CD14-positive monocyte (primary cell): ENCODE data around the gene CACNA2D2. TPM values are rescaled to one million over a fixed set of nuclear protein-coding genes. Genes with fewer than 3 reads are reported as not detected.

ENCODE experiments used
- DNase-seq, 3 donors: peaks; one replicate each; pipeline ENCODE4 v3.0.0-alpha.2; 2011 to 2022
- H2AFZ ChIP-seq: 2 replicates; pipeline ENCODE4 v1.6.0; 2012; ENCODE audit warnings: mild to moderate bottlenecking, low read depth, low read length, inconsistent platforms; ENCODE audit not compliant: insufficient read depth, poor library complexity, severe bottlenecking
- H3K27ac ChIP-seq, 2 donors: 1 replicate in 1 of 2; 2 replicates in 1 of 2; pipeline ENCODE4 v1.5.1; 2012 to 2013; ENCODE audit warnings: low read length in 2 of 2, control low read depth in 1 of 2, inconsistent platforms in 1 of 2, low read depth in 1 of 2, mild to moderate bottlenecking in 1 of 2
- H3K27me3 ChIP-seq, 2 donors: one replicate each; pipeline versions ENCODE4 v1.6.0 to v1.6.1; 2011 to 2013; ENCODE audit warnings: low read length in 2 of 2; ENCODE audit not compliant: control insufficient read depth in 2 of 2, insufficient read depth in 2 of 2
- H3K36me3 ChIP-seq, 2 donors: replicated peaks in 1 of 2; 1 replicate in 1 of 2; 2 replicates in 1 of 2; pipeline versions ENCODE4 v1.5.1 to v1.6.1; 2012 to 2013; ENCODE audit warnings: low read length in 2 of 2, control low read depth in 1 of 2, inconsistent platforms in 1 of 2, mild to moderate bottlenecking in 1 of 2; ENCODE audit not compliant: insufficient read depth in 2 of 2, control insufficient read depth in 1 of 2
- H3K4me1 ChIP-seq, 2 donors: 1 replicate in 1 of 2; 2 replicates in 1 of 2; pipeline versions ENCODE4 v1.5.1 to v1.6.1; 2012 to 2013; ENCODE audit warnings: low read length in 2 of 2, control low read depth in 1 of 2, inconsistent platforms in 1 of 2, mild to moderate bottlenecking in 1 of 2, moderate library complexity in 1 of 2; ENCODE audit not compliant: insufficient read depth in 2 of 2, control insufficient read depth in 1 of 2
- H3K4me2 ChIP-seq: replicated peaks from 2 replicates; pipeline ENCODE3; 2012; ENCODE audit warnings: low read length, moderate library complexity, mild to moderate bottlenecking; ENCODE audit not compliant: poor library complexity, severe bottlenecking; ENCODE audit errors: extremely low read depth
- H3K4me3 ChIP-seq, 3 experiments: fragments of 200-600 bp in 1 of 3; sonication (generic) in 1 of 3; replicated peaks in 1 of 3; 1 replicate in 2 of 3; 2 replicates in 1 of 3; pipeline ENCODE4 v1.5.1; 2011 to 2013; ENCODE audit warnings: low read length in 3 of 3, mild to moderate bottlenecking in 3 of 3, control low read depth in 2 of 3, low read depth in 2 of 3, inconsistent platforms in 1 of 3, moderate library complexity in 1 of 3
- H3K79me2 ChIP-seq: 2 replicates; pipeline ENCODE4 v1.6.0; 2012; ENCODE audit warnings: mild to moderate bottlenecking, control low read depth, inconsistent platforms, low read length, moderate library complexity; ENCODE audit not compliant: insufficient read depth
- H3K9ac ChIP-seq: 2 replicates; pipeline ENCODE4 v1.6.0; 2017; ENCODE audit warnings: low read length, mild to moderate bottlenecking; ENCODE audit not compliant: insufficient read depth, poor library complexity, severe bottlenecking
- H3K9me3 ChIP-seq, 2 donors: replicated peaks in 1 of 2; 1 replicate in 1 of 2; 2 replicates in 1 of 2; pipeline versions ENCODE4 v1.5.1 to v1.6.1; 2012 to 2013; ENCODE audit warnings: low read length in 2 of 2, control low read depth in 1 of 2; ENCODE audit not compliant: control insufficient read depth in 1 of 2, insufficient read depth in 1 of 2
- H4K20me1 ChIP-seq: 2 replicates; pipeline ENCODE4 v1.6.0; 2012; ENCODE audit warnings: mild to moderate bottlenecking, low read length, control low read depth, moderate library complexity; ENCODE audit not compliant: insufficient read depth
- H3K27ac Mint-ChIP-seq, 7 donors: one replicate each; pipeline ENCODE4 v1.8.0; 2020; ENCODE audit warnings: mild to moderate bottlenecking in 7 of 7, mixed read lengths in 7 of 7, moderate library complexity in 6 of 7, inconsistent platforms in 2 of 7
- H3K27me3 Mint-ChIP-seq, 3 donors: one replicate each; pipeline ENCODE4 v1.8.0; 2021 to 2022; ENCODE audit warnings: low read depth in 3 of 3, mild to moderate bottlenecking in 3 of 3, mixed read lengths in 3 of 3, moderate library complexity in 3 of 3, inconsistent platforms in 1 of 3
- H3K36me3 Mint-ChIP-seq, 2 donors: one replicate each; pipeline ENCODE4 v1.8.0; 2020; ENCODE audit warnings: mixed read lengths in 2 of 2, inconsistent platforms in 1 of 2, mild to moderate bottlenecking in 1 of 2
- H3K4me1 Mint-ChIP-seq: one replicate; pipeline ENCODE4 v1.8.0; 2020; ENCODE audit warnings: mild to moderate bottlenecking, mixed read lengths
- H3K4me3 Mint-ChIP-seq, 2 donors: one replicate each; pipeline ENCODE4 v1.8.0; 2020; ENCODE audit warnings: mild to moderate bottlenecking in 2 of 2, mixed read lengths in 2 of 2, moderate library complexity in 1 of 2
- H3K9me3 Mint-ChIP-seq, 7 donors: one replicate each; pipeline ENCODE4 v1.8.0; 2020 to 2022; ENCODE audit warnings: mixed read lengths in 7 of 7, mild to moderate bottlenecking in 6 of 7, moderate library complexity in 6 of 7, inconsistent platforms in 2 of 7
- WGBS: methylation state at CpG from one replicate; pipeline ENCODE4 v1.1.5; 2013; ENCODE audit warnings: missing lambda C conversion rate; ENCODE audit not compliant: insufficient coverage; 5-methylcytosine and 5-hydroxymethylcytosine counted together
- intact Hi-C, 2 donors: fragments of 100-400 bp; cut with micrococcal nuclease; formaldehyde crosslinking; loops; one replicate each; pipeline versions ENCODE4 v1.15.0 to v1.15.1; 2023
- polyA plus RNA-seq, 3 donors: library from polyadenylated mRNA; depleted of rRNA in 1 of 3; unstranded in 2 of 3; stranded (reverse) in 1 of 3; fragments of 300-500 nt in 2 of 3; fragments of >200 nt in 1 of 3; fragmentation: Illumina TruSeq in 2 of 3; gene quantifications; 1 replicate in 2 of 3; 2 replicates in 1 of 3; pipeline ENCODE4 v1.2.3, GENCODE V29; 2012 to 2021
- TF ChIP-seq, protein P1 (sequence below): fragments of 200-600 bp; IDR thresholded peaks from one replicate; pipeline ENCODE4 v1.8.0; 2022; ENCODE audit warnings: antibody characterized with exemption, mild to moderate bottlenecking

CACNA2D2 gene
- polyA plus RNA-seq, 3 donors: 0.09 to 0.16 TPM; not detected in 1

DNA sequence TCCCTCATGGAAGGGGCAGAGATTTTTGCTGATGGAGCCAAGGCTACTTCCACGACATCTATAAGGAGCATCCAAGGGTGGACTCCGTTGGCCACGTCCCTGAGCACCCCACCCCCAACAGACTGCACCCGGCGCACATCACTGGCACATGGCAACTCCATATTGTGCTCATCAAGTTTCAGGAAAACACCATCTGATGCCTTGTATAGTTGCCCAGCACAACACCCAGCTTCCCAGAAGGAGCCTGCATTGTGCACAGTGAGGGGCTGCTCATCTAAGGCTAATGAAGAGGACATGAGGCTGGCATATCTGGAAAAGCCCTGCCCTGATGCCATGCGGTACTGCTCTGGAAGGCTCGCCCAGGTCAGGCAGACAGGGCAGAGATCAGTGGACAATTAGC is 15.0 kb upstream of the CACNA2D2 start:
- Histone ChIP-seq H3K9ac (no peak overlapping the region), H3K79me2 (no peaks in the 10 kb centered on the region), H2AFZ (no peak overlapping the region), H4K20me1 (no peaks in the 10 kb centered on the region), H3K27me3 (peaks cover 0 to 2% of the 10 kb centered on the region in 2 donors), H3K4me3 (no peak overlapping the region), H3K27ac (no peak overlapping the region), H3K4me2 (no peak overlapping the region), H3K36me3 (no peaks in the 10 kb centered on the region), H3K9me3 (no peaks in the 10 kb centered on the region), H3K4me1 (peaks cover 16% of the 10 kb centered on the region in 2 donors)
- TF ChIP-seq, protein P1, sequence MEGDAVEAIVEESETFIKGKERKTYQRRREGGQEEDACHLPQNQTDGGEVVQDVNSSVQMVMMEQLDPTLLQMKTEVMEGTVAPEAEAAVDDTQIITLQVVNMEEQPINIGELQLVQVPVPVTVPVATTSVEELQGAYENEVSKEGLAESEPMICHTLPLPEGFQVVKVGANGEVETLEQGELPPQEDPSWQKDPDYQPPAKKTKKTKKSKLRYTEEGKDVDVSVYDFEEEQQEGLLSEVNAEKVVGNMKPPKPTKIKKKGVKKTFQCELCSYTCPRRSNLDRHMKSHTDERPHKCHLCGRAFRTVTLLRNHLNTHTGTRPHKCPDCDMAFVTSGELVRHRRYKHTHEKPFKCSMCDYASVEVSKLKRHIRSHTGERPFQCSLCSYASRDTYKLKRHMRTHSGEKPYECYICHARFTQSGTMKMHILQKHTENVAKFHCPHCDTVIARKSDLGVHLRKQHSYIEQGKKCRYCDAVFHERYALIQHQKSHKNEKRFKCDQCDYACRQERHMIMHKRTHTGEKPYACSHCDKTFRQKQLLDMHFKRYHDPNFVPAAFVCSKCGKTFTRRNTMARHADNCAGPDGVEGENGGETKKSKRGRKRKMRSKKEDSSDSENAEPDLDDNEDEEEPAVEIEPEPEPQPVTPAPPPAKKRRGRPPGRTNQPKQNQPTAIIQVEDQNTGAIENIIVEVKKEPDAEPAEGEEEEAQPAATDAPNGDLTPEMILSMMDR: no peak
- Mint-ChIP-seq H3K9me3 (no peaks in the 10 kb centered on the region), H3K36me3 (no peaks in the 10 kb centered on the region), H3K27me3 (peaks cover 8 to 12% (median 9%) of the 10 kb centered on the region in 3 donors), H3K4me3 (no peak overlapping the region), H3K4me1 (peaks cover 21% of the 10 kb centered on the region), H3K27ac (no peak overlapping the region)
- WGBS: 93% methylated on average over 5 of the region's 7 CpGs
- intact Hi-C loops: no loop called here
- DNase-seq: no peak

GRCh38 chr3:50517721-50518206 is 14.3 kb upstream of the CACNA2D2 start:
- Histone ChIP-seq H4K20me1 (no peaks in the 10 kb centered on the region), H3K4me3 (no peak overlapping the region), H3K36me3 (no peaks in the 10 kb centered on the region), H3K27me3 (peaks cover 0 to 2% of the 10 kb centered on the region in 2 donors), H3K79me2 (no peaks in the 10 kb centered on the region), H3K9ac (no peak overlapping the region), H3K9me3 (no peaks in the 10 kb centered on the region), H3K27ac (no peak overlapping the region), H3K4me1 (peaks cover 16% of the 10 kb centered on the region in 2 donors), H2AFZ (no peak overlapping the region), H3K4me2 (no peak overlapping the region)
- Mint-ChIP-seq H3K36me3 (no peaks in the 10 kb centered on the region), H3K9me3 (no peaks in the 10 kb centered on the region), H3K4me3 (no peak overlapping the region), H3K27ac (no peak overlapping the region), H3K27me3 (peaks cover 5 to 10% (median 7%) of the 10 kb centered on the region in 3 donors), H3K4me1 (peaks cover 23% of the 10 kb centered on the region)
- WGBS: no CpG with 5 or more reads among the region's 4 CpGs
- TF ChIP-seq, protein P1: no peak
- no peak for DNase-seq
- intact Hi-C loops: no loop called here
